Measurements from ENCODE around the gene E2F2.

E2F2 gene

DNA sequence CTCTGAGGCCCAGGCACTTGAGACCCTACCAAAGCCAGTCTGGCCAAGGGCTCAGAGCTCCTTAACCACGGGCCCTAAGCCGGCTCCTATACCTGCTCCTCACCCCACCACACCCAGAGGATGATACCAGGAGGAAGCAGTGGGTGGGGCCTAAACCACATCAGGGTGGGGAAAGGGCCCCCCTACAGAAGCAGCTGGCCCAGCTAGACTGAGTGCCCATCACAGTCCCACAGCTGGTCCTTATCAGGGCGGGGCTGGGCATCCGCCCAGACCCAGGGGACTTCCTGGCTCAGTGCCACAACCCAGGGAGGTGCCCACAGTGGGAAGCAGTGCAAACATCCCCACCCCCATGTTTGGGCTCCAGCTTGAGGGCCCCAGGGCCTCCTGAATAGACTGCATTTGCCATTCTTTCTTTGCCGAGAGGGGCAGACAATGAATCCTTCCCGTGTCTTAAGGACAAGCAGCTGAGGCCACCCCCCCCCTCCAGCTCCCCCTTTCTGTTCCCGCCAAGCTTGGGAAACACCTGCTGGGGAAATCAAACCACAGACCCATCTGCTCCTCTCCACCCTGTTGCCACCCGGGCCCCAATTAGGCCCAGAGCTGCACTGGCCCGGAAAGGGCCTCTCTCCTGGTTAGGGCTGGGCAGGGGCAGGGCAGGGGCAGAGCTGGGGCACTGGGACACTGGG is 6.2 kb downstream of the E2F2 start:
- H3K27ac ChIP-seq = no peak overlapping the region

DNA sequence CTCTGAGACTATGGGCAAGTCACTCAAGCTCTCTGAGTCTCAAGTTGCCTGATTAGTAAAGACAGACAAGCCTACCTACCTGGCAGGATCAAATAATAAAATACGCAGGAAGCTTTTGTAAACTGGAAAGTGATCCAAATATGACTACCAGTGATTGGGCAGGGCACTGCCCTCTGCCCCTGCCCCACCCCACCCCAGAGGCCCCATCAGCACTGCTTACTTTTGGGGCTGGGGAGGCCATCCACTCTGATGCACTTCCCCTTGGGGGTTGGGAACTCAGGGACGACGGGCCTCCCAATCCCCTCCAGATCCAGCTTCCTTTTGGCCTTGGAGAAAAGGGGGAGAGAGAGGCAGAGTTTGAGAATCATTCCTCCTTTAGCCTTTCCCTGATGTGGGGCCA is 6.9 kb downstream of the E2F2 start:
- H3K27ac ChIP-seq = no peak overlapping the region
- no peak for TF ChIP-seq ZFX (IDR thresholded peaks at IDR 0.05)
- TF ChIP-seq, protein P1, sequence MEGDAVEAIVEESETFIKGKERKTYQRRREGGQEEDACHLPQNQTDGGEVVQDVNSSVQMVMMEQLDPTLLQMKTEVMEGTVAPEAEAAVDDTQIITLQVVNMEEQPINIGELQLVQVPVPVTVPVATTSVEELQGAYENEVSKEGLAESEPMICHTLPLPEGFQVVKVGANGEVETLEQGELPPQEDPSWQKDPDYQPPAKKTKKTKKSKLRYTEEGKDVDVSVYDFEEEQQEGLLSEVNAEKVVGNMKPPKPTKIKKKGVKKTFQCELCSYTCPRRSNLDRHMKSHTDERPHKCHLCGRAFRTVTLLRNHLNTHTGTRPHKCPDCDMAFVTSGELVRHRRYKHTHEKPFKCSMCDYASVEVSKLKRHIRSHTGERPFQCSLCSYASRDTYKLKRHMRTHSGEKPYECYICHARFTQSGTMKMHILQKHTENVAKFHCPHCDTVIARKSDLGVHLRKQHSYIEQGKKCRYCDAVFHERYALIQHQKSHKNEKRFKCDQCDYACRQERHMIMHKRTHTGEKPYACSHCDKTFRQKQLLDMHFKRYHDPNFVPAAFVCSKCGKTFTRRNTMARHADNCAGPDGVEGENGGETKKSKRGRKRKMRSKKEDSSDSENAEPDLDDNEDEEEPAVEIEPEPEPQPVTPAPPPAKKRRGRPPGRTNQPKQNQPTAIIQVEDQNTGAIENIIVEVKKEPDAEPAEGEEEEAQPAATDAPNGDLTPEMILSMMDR (conservative IDR thresholded peaks at IDR 0.05) = no peak

More for the DNA sequence above, 6.2 kb downstream of the E2F2 start:
- TF ChIP-seq, protein P1 (conservative IDR thresholded peaks at IDR 0.05) = no peak
- no peak for TF ChIP-seq ZFX (IDR thresholded peaks at IDR 0.05)

DNA sequence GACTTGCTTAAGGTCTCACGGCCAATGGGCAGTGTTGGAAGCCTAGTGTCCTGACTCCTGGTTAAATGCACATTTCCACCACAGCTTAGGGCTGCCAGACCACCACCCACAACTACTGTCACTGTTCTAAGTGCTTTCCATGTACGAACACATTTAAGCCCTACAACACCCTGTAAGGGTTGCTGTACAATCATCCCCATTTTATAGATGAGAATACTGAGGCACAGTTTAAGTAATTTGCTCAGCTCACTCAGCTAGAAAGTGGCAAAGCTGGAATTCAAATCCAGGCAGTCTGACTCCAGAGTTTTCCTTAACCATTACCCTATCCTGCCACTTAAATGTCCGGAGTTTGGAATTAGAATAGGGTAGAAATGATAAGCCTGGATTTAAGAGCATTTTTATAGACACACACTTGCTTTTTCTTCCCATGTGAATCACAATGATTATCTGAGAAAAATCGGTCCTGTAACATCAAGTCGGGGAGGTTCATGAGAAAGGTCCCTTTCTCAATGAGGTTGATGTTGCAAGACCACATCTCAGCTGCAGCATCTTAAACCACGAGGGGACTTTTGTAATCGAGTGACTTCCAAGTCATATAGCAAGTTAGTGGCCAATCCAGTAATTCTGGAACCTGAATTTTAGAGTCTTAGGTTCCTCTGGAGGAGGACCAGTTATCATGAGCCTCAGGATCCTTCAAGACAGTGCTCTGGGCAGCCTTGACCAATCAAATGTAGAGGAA is 8.6 kb downstream of the E2F2 start:
- H3K27ac ChIP-seq = no peak overlapping the region
- TF ChIP-seq ZFX (IDR thresholded peaks at IDR 0.05) = no peak
- TF ChIP-seq, protein P1 (conservative IDR thresholded peaks at IDR 0.05) = no peak

DNA sequence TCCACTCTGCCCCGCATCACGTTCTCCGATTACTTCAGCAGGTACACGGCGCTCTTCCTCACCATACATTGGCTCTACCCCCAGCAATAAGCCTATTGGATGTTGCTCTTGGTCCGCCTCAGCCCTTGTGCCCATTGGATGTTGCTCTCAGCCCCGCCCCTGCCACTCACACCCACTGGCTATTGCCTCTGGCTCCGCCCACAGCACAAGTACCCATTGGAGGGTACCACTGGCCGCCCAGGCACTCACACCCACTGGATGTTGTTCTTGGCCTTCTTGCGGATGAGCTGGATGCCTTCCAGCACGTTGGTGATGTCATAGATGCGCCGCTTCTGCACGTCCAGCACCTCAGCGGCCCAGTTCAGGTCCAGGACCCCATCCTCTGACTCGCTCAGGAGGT is 9.4 kb downstream of the E2F2 start:
- no peak for TF ChIP-seq ZFX (IDR thresholded peaks at IDR 0.05)
- TF ChIP-seq, protein P1 (conservative IDR thresholded peaks at IDR 0.05) = no peak

DNA sequence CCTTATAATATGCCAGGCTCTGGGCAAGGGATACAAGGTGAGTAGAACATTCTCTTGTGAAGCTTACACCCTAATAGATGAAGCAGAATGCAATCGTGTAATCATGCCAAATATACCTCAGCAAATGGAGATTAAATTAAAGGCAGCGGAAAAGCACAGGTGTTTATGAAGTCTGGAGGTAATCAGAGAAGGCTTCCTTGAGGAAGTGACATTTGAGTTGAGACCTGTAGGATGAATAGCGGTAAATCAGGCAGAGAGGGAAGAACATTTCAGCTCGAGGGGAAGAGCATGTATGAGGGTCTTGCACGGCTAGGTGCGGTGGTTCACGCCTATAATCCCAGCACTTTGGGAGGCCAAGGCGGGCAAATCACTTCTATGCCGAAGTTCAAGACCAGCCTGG is 13.5 kb downstream of the E2F2 start:
- no peak for TF ChIP-seq ZFX (IDR thresholded peaks at IDR 0.05)
- TF ChIP-seq, protein P1 (conservative IDR thresholded peaks at IDR 0.05) = no peak
- H3K27ac ChIP-seq = no peak overlapping the region

More for the DNA sequence above, 9.4 kb downstream of the E2F2 start:
- H3K27ac ChIP-seq = no peak overlapping the region

DNA sequence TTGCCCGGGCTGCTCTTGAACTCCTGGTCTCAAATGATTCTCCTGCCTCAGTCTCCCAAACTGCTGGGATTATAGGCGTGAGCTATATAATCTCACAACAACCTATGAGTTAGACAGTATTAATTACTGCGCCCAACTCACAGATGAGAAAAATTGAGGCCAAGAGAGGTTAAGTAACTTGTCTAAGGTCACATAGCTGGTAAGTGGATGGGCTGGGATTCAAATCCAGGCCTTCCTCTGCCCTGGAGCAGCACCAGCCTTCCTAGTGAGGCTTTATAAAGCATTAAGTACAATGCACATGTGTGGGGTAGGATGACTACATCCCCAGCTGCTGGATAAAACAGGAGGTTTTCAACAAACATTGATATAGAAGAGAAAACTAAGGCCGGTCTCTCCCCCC is 15.1 kb downstream of the E2F2 start:
- no peak for TF ChIP-seq ZFX (IDR thresholded peaks at IDR 0.05)
- H3K27ac ChIP-seq = no peak overlapping the region

DNA sequence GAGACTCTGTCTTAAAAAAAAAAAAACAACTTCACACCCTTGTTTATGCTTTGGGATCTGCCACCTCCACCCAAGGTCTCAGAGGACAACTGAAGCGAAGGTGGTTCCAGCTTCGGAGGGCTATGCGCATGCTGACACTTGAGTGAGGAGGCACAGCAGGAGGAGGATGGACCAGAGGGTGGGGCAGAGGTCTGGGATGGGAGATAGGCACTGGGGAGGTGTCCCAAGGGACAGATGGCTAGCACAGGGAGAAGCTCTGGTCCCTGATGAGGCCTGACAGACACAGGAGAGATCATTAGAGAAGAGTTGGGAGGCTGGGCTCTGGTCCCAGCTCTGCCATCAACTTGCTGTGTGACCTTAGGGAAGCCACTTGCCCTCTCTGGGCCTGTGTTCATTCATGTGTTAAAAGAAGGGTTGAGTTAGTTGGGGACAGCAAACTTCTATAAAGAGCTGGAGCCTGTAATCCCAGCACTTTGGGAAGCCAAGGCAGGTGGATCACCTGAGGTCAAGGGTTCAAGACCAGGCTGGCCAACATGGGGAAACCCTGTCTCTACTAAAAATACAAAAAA is 16.8 kb downstream of the E2F2 start:
- no peak overlapping the region for H3K27ac ChIP-seq
- TF ChIP-seq, protein P1 (conservative IDR thresholded peaks at IDR 0.05) = no peak
- no peak for TF ChIP-seq ZFX (IDR thresholded peaks at IDR 0.05)
